Stromal cell of bone marrow (primary cell): Measurements from ENCODE around the gene MFSD6L.
A peak's percentile ranks its signal among the peaks of the same experiment; 100 is the strongest.

Source experiments
- DNase-seq: peaks from one replicate; pipeline ENCODE4 v3.0.0-alpha.2; 2012; ENCODE audit warnings: low read depth

The MFSD6L gene

DNA sequence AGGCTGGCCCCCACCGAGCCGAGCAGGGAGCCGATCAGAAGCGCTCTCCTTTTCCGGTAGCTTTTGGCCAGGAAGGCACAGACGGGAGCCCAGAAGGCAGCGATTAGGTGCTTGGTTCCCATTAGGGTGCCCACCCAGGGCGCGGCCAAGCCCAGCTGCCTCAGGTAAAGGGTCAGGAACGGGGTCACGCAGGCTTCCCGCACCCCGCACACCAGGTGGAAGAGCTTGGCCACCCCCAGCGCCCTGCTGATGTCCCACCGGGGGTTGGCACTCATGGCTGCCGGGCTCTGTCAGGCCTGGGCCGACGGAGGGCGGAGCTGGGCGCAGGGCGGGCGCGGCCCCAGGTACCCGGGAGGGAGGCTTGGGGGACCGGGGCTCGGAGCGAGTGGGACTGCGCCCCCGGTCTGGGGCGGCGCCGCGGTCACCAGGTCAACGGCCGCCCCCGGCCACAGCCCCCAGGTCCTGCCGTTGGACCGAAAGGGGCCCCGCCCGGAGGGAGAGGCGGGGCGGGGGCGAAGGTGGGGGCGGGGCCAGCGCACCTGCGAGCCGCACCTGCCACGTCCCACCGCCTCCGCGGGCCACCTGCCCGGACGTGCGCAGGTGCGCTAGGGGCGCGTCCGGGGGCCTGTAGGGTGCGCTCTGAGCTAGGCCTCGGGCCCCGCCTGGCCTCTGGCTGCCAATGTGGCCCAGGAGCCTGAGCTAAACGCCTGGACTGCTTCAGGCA, at the start of gene MFSD6L:
Gene MFSD6L (minus strand): TSS at position 520 of the 724 bp plus-strand sequence. CDS start 245 bp downstream, at position 275.
- no peak for DNase-seq

DNA sequence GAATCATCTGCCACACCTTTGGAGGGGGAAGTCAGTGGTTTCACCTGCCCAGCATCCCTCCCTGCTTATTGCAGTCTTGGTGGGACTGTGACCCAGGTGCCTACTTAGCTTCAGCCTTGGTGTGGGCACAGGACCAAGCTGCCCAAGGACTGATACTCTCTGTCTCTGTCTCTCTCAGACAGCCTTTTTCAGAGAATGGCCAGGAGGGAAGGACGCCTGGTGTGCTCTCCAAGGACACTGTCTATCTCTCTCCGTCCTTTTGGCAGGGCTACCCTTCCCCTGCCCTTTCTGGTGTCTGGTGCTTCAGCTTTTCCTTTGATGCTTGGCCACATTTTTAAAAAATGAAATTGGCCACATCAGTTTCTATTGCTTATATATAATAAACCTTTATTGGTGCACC, 48.7 kb upstream of the MFSD6L start:
- DNase-seq: no peak

DNA sequence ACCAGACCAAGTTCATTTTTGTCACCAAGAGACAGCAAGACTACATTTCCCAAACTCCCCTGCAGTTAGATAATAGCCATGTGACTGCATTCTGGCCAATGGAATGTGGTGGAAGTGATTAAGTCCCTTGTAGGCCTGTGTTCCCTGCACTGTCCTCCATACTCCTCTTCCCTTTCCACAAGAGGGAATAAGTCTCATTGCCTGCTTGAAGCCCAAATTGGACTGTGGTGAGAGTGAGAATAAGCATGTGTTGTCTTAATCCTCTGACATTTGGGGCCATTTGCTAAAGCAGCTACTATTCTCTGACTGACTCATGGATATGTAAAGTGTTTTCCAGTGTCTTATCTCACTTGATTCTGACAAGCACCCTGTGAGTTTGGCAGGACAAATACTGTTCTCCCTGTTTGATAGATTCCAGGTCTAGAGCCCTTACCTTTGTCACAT, 47.6 kb upstream of the MFSD6L start:
- peak; percentile 38 for DNase-seq

GRCh38 chr17:8844229-8845218, 45.4 kb upstream of the MFSD6L start:
- DNase-seq: no peak

DNA sequence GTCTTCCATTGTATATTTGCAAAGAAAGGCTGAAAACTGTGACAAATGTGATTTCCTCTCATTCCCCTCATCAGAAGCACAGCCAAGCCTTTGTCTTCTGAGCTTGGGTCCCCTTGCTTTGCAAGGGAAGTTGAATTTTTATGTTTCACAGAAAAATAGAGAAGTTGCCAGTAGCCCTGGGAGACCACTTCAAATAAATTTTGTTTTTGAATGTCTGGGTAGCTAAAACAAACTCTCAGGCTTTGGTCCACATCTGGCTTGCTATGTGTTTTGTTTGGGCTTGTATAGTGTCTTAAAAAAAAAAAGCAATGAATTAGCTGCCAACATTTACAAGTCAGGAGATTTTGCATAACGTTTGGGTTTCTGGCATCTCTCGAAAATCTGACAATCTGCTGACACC, 44.2 kb upstream of the MFSD6L start:
- no peak for DNase-seq

GRCh38 chr17:8841844-8842243, 42.7 kb upstream of the MFSD6L start:
- no peak for DNase-seq

DNA sequence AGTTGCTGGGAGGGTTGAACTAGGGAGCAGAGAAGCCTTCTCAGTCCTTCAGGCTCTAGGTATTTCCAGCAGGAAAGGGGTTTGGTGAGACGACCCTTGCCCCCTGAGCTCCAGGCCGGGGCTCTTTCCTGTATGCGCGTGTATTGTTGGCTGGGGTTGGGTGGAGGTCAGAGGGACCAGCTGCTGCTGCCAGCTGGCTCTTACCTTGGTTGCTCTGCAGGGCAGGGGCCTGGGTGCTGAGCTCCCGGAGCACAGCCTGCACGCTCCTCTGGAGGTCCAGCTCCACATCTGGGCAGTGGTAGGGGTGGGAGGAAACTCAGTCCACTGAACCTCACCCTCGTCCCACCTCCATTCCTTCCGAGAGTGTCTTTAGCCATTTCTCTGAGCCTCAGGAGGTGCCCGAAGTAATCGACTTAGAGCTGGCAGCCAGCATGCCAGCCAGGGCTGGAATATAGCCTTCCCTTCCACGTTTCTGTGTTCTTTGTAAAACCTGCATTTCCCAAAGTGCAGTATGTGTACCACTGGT, 40.3 kb upstream of the MFSD6L start:
- no peak for DNase-seq

- no peak for DNase-seq
Measured at GRCh38 chr17:8838551-8839095, 39.5 kb upstream of the MFSD6L start.

- DNase-seq: no peak
Measured at GRCh38 chr17:8837563-8838075, 38.5 kb upstream of the MFSD6L start.

DNA sequence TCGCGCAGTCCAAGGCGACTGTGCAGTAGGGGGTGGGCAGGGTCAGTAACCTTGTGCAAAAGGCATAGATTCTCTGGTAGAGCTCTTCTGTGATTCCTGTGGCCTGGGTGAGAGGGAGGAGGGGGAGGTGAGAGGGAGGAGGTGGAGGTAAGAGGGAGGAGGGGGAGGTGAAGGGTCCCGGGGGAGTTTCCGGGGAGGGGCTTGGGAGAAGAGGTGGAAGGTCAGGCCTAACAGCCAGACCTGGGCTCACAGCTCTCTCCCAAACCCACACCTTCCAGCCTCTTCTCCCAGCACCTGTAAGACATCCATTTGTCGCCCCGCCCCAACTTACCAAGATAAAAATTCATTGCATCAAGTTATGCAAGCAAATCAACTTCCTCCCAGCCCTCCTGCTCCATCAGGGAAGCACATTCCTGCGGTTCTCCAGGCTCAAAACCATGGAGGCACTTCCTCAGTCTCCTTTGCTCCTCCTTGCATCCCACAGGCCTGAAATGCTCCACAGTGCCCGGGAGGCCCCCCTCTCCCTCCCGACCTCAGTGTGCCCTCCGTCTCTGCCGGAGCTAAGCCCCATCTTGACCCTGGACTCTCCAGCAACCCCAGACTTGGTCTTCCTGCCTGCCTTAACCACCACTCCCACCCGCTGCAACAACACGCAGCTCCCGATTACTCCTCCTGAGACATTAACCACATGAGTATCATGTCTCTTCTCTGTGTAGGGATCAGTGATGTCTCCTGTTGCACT, 37.8 kb upstream of the MFSD6L start:
- DNase-seq: no peak

DNA sequence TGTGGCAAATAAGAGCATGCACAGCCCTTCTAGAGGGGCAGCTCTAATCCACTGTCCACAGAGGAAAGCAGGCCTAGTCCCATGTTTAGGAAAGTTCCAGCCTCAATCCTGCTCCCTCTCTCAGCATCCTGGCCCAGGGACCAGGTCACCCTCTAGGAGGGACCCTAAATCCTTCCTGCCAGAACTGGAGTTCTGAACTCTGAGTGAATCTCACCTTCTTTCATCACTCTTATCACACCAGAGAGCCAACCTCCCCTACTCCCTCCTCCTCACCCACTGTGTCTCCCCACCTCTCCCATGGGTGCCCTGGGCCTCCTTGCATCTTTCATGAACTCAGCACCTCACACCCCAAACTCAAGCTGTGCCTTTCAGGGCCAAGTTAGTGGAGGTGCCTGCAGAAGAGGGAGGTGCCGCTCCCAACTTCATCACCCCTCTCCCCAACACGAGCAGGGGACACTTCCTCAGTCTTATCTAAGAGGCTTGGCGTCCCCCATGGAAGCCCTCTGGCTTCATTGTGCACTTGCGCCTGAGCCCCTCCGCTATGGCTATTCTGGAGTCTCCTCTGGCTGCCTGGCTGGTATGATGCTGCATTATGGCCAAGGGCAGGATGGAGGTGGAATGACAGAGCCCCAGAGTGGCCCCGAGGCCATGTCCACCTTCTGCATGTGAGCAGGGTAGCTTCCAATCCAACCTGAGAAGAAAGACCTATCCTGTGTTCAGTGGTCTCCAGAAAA, 36.6 kb upstream of the MFSD6L start:
- no peak for DNase-seq

GRCh38 chr17:8835106-8835505, 35.9 kb upstream of the MFSD6L start:
- no peak for DNase-seq

- DNase-seq: no peak
Measured at GRCh38 chr17:8832711-8833352, 33.7 kb upstream of the MFSD6L start.

DNA sequence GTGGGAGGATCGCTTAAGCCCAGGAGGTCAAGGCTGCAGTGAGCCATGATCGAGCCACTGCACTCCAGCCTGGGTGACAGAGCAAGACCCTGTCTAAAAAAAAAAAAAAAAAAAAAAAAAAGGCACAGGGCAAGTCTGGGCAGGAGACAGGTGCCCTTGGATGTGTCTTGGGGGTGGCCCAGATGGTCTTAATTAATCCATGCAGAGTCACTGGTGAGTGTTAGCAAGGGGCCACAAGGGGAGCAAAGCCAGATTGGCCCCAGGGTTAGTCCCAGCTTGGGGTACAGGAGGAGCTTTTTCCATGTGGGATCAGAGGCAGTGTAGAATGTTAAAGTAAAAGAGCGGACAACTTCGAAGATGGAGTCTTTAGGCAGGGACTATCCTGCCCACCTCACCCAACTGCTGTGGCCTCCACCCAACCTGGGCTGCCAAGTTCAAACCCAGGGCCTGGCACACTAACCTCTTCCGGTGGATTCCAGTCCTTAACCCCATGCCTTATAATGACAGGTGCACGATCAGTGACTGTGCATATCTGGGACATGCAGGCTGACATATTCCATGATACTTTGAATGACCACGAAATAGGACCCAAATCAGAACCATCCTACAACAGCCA, 32.2 kb upstream of the MFSD6L start:
- DNase-seq: no peak

- no peak for DNase-seq
Measured at GRCh38 chr17:8830141-8830540, 31.0 kb upstream of the MFSD6L start.

GRCh38 chr17:8829036-8829941, 30.1 kb upstream of the MFSD6L start:
- no peak for DNase-seq

GRCh38 chr17:8828517-8828875, 29.3 kb upstream of the MFSD6L start:
- DNase-seq: no peak

- no peak for DNase-seq
Measured at GRCh38 chr17:8826808-8827435, 27.8 kb upstream of the MFSD6L start.
